ENCODE data around the gene POLD2.
"Not testable (repeated sequence)": the region's sequence is repeated elsewhere in the genome, so short reads cannot be mapped to it uniquely, and the experiment has no call there.

POLD2 gene

DNA sequence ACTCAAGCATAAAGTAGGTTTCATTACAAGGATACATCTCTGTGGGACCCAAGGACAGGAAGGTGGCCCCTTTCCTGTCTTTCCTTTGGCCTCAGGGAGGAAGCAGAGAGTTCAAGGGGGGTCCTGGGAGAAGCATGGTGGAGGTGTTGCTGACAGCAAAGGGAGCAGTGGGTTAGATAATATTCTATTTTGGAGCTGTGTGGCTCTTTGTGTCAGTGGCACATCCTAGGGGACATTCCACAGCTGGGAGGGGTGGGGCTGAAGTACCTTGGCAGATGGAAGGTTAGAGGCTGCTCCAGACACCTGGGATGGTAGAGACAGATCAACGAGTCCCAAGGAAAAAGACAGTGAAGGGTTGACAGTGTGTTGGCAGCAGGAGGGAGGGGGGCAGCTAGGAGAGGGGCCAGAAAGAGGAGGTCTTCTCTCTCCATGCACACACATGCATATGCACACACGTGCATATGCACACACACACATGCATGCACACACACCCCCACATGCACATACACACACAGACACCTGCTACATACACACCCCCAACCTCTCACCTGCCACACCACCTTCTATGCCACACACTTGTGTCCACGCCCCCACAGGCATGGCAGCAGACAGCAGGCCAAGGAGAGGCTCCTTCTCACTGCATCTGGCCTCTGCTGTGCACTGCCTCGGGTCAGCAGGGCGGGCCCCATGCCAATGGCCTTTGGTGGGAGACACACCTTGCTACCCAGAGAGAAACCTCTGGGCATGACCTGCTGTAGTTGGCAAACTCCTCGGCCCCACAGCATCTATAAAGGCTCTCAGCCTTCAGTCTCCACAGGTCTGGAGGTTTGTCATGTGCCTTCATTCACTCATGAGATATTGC is 5.6 kb upstream of the POLD2 start:
- Histone ChIP-seq H3K9me3 (ENCODE audit: control insufficient read depth, insufficient read depth, low read length) (no peaks in the 10 kb centered on the region), H3K36me3 (ENCODE audit: control insufficient read depth, insufficient read depth, low read length) (no peaks in the 10 kb centered on the region), H3K4me1 (ENCODE audit: control insufficient read depth, insufficient read depth, low read length) (no peaks in the 10 kb centered on the region), H3K27me3 (ENCODE audit: control insufficient read depth, insufficient read depth, low read length) (peaks cover 9% of the 10 kb centered on the region), H3K4me3 (ENCODE audit: low read depth, low read length) (no peak overlapping the region), H3K9ac (ENCODE audit: low read depth, low read length) (no peak overlapping the region)

- Histone ChIP-seq H3K9me3 (ENCODE audit: control insufficient read depth, insufficient read depth, low read length) (no peaks in the 10 kb centered on the region), H3K4me1 (ENCODE audit: control insufficient read depth, insufficient read depth, low read length) (no peaks in the 10 kb centered on the region), H3K9ac (ENCODE audit: low read depth, low read length) (no peak overlapping the region), H3K36me3 (ENCODE audit: control insufficient read depth, insufficient read depth, low read length) (no peaks in the 10 kb centered on the region), H3K27me3 (ENCODE audit: control insufficient read depth, insufficient read depth, low read length) (peaks cover 10% of the 10 kb centered on the region), H3K4me3 (ENCODE audit: low read depth, low read length) (no peak overlapping the region)
Observed at GRCh38 chr7:44127161-44127560, 3.8 kb upstream of the POLD2 start.

- not testable (repeated sequence) for H3K36me3 ChIP-seq (ENCODE audit: control insufficient read depth, insufficient read depth, low read length); H3K9ac ChIP-seq (ENCODE audit: low read depth, low read length); H3K9me3 ChIP-seq (ENCODE audit: control insufficient read depth, insufficient read depth, low read length); H3K4me1 ChIP-seq (ENCODE audit: control insufficient read depth, insufficient read depth, low read length); H3K4me3 ChIP-seq (ENCODE audit: low read depth, low read length)
- peaks cover 10% of the 10 kb centered on the region for H3K27me3 ChIP-seq (ENCODE audit: control insufficient read depth, insufficient read depth, low read length)
Observed at GRCh38 chr7:44126574-44126973, 3.2 kb upstream of the POLD2 start.

GRCh38 chr7:44124822-44125202 is 1.5 kb upstream of the POLD2 start:
- no peak overlapping the region for H3K4me3 ChIP-seq (ENCODE audit: low read depth, low read length)
- no peak overlapping the region for H3K9ac ChIP-seq (ENCODE audit: low read depth, low read length)
- peaks cover 10% of the 10 kb centered on the region for H3K27me3 ChIP-seq (ENCODE audit: control insufficient read depth, insufficient read depth, low read length)
- no peaks in the 10 kb centered on the region for H3K4me1 ChIP-seq (ENCODE audit: control insufficient read depth, insufficient read depth, low read length)
- peaks cover 9% of the 10 kb centered on the region for H3K36me3 ChIP-seq (ENCODE audit: control insufficient read depth, insufficient read depth, low read length)
- H3K9me3 ChIP-seq (ENCODE audit: control insufficient read depth, insufficient read depth, low read length): no peaks in the 10 kb centered on the region

DNA sequence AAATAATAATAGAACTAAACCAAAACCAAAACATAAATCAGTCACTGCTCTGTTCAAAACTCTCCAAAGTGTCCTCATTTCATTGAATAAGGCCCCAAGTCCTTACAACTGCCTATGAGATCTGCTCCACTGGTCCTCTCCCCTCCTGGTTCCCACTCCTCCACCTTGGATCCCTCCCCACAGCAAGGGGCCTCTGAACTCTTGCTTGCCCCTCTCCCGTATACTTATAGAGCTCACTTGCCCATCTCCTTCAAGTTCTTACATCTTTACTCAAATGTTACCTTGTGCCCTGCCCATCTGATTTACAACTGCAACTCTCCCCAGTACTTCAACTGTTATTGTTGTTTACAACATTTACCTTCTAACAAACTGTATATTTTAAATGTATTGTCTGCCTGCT is 819 bp downstream of the POLD2 start:
- H3K36me3 ChIP-seq (ENCODE audit: control insufficient read depth, insufficient read depth, low read length): peaks cover 23% of the 10 kb centered on the region
- H3K9me3 ChIP-seq (ENCODE audit: control insufficient read depth, insufficient read depth, low read length): no peaks in the 10 kb centered on the region
- peak overlapping the region; percentile 88 for H3K4me3 ChIP-seq (ENCODE audit: low read depth, low read length)
- H3K9ac ChIP-seq (ENCODE audit: low read depth, low read length): peak overlapping the region; percentile 61
- no peaks in the 10 kb centered on the region for H3K4me1 ChIP-seq (ENCODE audit: control insufficient read depth, insufficient read depth, low read length)
- H3K27me3 ChIP-seq (ENCODE audit: control insufficient read depth, insufficient read depth, low read length): peaks cover 10% of the 10 kb centered on the region

- Histone ChIP-seq H3K9me3 (ENCODE audit: control insufficient read depth, insufficient read depth, low read length) (no peaks in the 10 kb centered on the region), H3K36me3 (ENCODE audit: control insufficient read depth, insufficient read depth, low read length) (peaks cover 29% of the 10 kb centered on the region), H3K9ac (ENCODE audit: low read depth, low read length) (no peak overlapping the region), H3K4me3 (ENCODE audit: low read depth, low read length) (peak overlapping the region; percentile 5), H3K27me3 (ENCODE audit: control insufficient read depth, insufficient read depth, low read length) (peaks cover 10% of the 10 kb centered on the region), H3K4me1 (ENCODE audit: control insufficient read depth, insufficient read depth, low read length) (no peaks in the 10 kb centered on the region)
Observed at GRCh38 chr7:44121761-44122420, 1.5 kb downstream of the POLD2 start.

DNA sequence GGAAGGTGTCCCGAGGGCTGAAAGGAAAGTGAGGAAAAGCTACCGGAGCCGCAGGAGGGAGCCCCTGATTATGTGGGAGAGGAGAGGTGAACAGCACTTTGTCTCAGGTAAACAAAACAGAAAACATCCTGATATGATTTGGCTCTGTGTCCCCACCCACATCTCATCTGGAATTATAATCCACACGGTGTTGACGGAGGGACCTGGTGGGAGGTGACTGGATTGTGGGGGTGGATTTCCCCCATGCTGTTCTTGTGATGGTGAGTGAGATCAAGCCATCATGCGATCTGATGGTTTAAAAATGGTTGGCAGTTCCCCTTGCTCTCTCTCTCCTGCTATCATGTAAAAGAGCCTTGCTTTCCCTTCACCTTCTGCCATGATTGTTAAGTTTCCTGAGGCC is 3.0 kb downstream of the POLD2 start:
- Histone ChIP-seq H3K9ac (ENCODE audit: low read depth, low read length) (no peak overlapping the region), H3K27me3 (ENCODE audit: control insufficient read depth, insufficient read depth, low read length) (peaks cover 10% of the 10 kb centered on the region), H3K4me3 (ENCODE audit: low read depth, low read length) (no peak overlapping the region), H3K36me3 (ENCODE audit: control insufficient read depth, insufficient read depth, low read length) (peaks cover 44% of the 10 kb centered on the region), H3K4me1 (ENCODE audit: control insufficient read depth, insufficient read depth, low read length) (no peaks in the 10 kb centered on the region), H3K9me3 (ENCODE audit: control insufficient read depth, insufficient read depth, low read length) (no peaks in the 10 kb centered on the region)

DNA sequence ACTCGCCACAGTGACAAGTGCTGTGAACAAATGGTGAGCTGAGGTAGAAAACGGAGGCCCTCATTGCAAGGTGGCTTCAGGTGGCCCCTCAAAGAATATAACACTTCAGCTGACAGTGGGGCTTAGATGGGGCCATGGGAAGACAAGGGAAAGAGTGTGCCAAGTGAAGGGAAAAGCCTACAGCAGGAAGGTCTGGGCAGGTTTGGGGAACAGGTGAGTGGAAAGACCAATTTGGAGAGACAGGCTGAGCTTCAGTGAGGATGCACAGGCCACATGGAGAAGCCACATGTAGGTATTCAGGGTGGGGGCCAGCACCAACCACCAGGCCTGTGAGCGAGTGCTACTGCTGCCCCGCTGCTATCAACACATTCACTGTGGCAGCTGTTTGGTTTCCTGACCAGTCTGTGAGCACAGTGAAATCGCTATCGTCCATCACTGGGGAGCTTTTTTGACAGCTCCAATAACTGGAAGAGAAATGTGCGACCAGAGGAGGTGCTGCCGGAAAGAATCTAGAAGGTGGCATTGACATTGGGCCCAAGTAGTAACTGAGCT is 3.4 kb downstream of the POLD2 start:
- H3K4me3 ChIP-seq (ENCODE audit: low read depth, low read length): no peak overlapping the region
- peaks cover 49% of the 10 kb centered on the region for H3K36me3 ChIP-seq (ENCODE audit: control insufficient read depth, insufficient read depth, low read length)
- H3K4me1 ChIP-seq (ENCODE audit: control insufficient read depth, insufficient read depth, low read length): no peaks in the 10 kb centered on the region
- no peak overlapping the region for H3K9ac ChIP-seq (ENCODE audit: low read depth, low read length)
- H3K9me3 ChIP-seq (ENCODE audit: control insufficient read depth, insufficient read depth, low read length): no peaks in the 10 kb centered on the region
- H3K27me3 ChIP-seq (ENCODE audit: control insufficient read depth, insufficient read depth, low read length): peaks cover 6% of the 10 kb centered on the region

- Histone ChIP-seq H3K36me3 (ENCODE audit: control insufficient read depth, insufficient read depth, low read length) (peaks cover 59% of the 10 kb centered on the region), H3K27me3 (ENCODE audit: control insufficient read depth, insufficient read depth, low read length) (no peaks in the 10 kb centered on the region), H3K4me3 (ENCODE audit: low read depth, low read length) (no peak overlapping the region), H3K9ac (ENCODE audit: low read depth, low read length) (no peak overlapping the region), H3K4me1 (ENCODE audit: control insufficient read depth, insufficient read depth, low read length) (no peaks in the 10 kb centered on the region), H3K9me3 (ENCODE audit: control insufficient read depth, insufficient read depth, low read length) (no peaks in the 10 kb centered on the region)
Observed at GRCh38 chr7:44117801-44118429, 5.4 kb downstream of the POLD2 start.

DNA sequence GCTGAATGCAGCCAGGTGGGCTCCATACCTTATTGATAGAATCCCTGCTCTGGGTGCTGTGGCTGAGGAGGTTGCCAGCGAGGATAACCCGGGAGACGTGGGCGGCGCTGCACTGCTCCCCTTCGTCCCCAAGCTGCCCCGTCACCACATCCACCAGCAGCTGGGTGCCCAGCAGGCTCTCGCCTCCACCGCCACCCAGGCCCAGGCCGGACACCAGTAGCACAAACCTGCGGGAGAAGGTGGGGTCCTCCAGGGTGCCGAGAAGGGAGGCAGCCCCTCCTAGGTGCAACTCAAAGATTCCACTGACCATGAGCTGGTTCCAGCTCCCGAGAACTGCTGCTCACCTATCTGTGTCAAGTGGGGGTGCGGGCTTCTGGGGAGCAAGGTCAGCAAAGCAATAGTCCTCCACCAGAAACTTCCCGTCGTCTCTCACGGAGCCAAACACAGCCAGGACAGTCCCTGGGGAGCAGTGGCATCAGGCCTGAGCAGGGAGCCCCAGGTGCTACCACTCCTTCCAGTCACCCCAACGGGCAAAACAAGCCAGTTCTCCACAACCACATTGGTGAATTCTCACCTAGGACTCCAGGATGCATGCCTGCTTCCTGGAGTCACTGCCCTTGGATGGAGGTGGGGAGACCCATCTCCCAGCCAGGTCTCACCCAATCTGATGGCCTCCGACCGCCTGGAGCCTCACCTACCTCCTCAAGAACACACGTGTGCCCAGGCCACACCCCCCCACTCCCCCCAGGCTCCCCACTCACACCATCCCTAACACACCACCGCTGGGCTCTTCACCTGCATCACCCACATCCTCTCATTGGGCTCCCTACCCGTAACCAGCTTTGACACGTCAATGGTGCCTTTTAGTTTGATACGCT is 6.3 kb downstream of the POLD2 start:
- no peak overlapping the region for H3K4me3 ChIP-seq (ENCODE audit: low read depth, low read length)
- H3K36me3 ChIP-seq (ENCODE audit: control insufficient read depth, insufficient read depth, low read length): peaks cover 58% of the 10 kb centered on the region
- H3K9ac ChIP-seq (ENCODE audit: low read depth, low read length): no peak overlapping the region
- H3K27me3 ChIP-seq (ENCODE audit: control insufficient read depth, insufficient read depth, low read length): no peaks in the 10 kb centered on the region
- H3K9me3 ChIP-seq (ENCODE audit: control insufficient read depth, insufficient read depth, low read length): no peaks in the 10 kb centered on the region
- H3K4me1 ChIP-seq (ENCODE audit: control insufficient read depth, insufficient read depth, low read length): no peaks in the 10 kb centered on the region

Measured in iPS-15b (cell line).